Pons (tissue), 1 donor: ENCODE data around the gene SARM1.
"Not testable (repeated sequence)": the region's sequence is repeated elsewhere in the genome, so short reads cannot be mapped to it uniquely, and the experiment has no call there.

Experiments
- DNase-seq: peaks from one replicate; pipeline ENCODE4 v3.0.0-alpha.2; 2016; ENCODE audit warnings: low spot score

The SARM1 gene

DNA sequence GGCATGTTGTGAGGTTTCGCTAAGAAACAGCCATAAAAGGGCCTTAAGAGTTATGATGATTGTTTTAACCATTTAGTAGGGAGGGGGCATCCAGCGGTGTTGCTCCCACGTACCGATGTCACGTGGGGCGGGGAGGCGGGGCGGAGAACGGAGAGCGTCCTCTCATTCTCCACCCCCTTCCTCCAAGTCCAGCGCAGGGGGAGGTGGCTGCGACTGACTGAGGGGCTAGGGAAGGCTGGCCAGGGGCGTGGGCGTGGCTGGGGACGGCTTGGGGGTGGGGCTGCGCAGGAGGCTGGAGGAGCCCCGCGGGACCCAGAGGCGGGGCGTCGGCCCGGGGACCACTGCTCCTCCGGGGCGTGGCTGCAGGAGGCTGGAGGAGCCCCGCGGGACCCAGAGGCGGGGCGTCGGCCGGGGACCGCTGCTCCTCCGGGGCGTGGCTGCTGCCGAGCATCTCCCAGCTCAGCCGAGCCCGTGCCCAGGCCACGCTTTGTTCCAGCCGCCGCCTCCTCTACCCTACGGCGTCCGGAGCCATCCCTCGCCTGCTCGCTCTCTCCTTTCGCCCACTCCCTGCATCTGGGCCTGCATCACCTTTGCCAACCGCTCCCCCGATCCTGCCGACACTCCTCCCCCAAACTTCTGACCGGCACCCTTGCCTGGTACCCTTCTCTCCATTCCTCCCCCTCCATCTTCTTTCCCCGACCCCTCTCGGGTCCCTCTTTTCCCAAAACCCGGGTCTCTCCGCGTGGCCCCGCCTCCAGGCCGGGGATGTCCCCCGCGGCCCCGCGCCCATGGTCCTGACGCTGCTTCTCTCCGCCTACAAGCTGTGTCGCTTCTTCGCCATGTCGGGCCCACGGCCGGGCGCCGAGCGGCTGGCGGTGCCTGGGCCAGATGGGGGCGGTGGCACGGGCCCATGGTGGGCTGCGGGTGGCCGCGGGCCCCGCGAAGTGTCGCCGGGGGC, at the start of gene SARM1:
Gene SARM1 (plus strand): TSS at position 450 of the 958 bp plus-strand sequence. CDS start 339 bp downstream, at position 789.
- DNase-seq: peak; percentile 70

- DNase-seq: no peak
Observed at GRCh38 chr17:28324267-28324745, 47.2 kb upstream of the SARM1 start.

- no peak for DNase-seq
Observed at GRCh38 chr17:28324781-28325180, 46.7 kb upstream of the SARM1 start.

GRCh38 chr17:28325211-28325610, 46.3 kb upstream of the SARM1 start:
- no peak for DNase-seq

- DNase-seq: no peak
Observed at GRCh38 chr17:28326114-28326513, 45.4 kb upstream of the SARM1 start.

DNA sequence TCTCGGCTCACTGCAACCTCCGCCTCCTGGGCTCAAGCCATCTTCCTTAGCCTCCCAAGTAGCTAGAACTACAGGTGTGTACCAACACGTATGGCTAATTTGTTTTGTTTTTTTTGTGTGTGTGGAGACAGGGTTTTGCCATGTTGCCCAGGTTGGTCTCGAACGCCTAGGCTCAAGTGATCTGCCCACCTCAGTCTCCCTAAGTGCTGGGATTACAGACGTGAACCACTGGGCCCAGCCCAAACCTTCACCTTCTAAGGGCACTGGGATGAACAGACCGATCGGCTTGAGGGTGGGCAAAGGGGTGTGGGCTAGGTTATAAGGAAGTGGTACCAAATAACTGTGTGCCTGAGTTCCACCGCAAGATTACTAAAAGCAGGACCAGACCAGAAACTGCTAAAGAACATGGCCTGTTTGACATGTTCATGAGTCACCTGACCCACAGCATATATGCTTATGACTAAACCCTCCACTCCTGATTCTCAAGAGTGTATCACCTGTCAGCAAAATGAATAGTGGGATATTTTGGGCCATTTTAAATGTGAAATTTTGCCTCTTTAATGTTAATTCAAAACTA, 44.4 kb upstream of the SARM1 start:
- no peak for DNase-seq

GRCh38 chr17:28327709-28328108, 43.8 kb upstream of the SARM1 start:
- no peak for DNase-seq

DNA sequence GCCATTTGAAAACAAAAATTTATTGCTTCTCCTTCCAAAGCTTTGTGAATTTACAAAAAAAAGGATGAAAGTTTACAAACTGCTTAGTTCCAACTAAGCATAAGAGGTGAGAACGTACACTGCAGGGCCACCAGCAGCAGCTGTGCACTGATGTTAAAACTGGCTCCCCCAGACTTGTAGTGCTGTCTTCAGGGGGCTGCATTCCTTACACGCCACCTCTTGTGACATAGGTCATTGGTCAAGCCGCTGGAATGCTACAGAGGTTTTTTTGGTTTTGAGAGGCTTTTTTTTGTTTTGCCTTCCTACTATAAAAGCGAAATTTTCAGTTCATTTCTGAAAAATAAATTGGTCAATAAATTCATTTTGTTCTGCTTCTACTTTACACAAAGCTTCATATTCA, 43.2 kb upstream of the SARM1 start:
- no peak for DNase-seq

DNA sequence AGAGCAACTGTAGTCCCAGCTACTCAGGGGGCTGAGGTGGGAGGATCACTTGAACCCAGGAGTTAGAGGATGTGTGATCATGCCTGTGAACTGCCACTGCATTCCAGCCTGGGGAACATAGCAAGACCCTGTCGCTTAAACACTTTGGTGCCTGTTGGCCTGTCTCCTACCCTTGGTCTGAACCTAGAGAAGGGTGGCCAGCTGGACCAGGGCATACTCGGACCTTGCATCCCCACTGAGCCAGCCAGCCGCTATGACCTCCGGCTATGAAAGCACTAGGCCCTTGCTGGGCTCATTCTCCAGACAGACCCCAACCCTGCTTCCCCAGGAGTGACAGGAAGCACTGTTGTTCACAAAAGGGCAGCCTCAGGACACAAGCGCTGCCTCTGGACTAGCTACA, 40.8 kb upstream of the SARM1 start:
- no peak for DNase-seq

DNA sequence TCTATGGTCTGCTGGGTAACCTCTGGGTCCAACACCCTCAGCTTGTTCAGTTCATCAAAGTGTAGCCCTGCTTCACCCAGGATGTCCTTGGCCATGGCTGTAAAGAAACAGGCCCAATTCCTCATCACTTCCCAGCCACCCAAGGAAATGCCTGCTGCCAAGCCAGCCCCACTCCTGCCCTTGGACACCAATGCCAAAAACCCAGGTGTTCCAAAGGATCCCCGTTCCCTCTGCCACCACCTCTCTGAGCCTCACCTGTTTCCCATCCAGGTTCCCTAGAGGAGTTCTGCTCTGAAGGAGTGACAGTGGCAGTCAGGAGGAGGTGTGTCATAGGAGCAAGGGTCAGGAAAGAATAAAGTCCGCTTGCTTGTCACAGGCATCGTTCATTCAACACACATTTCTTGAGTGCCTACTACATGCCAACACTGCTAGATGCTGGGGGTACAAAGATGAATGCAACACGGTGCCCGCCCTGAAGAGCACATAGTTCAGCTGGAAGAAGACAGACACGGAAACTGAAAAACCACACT, 39.5 kb upstream of the SARM1 start:
- DNase-seq: no peak

DNA sequence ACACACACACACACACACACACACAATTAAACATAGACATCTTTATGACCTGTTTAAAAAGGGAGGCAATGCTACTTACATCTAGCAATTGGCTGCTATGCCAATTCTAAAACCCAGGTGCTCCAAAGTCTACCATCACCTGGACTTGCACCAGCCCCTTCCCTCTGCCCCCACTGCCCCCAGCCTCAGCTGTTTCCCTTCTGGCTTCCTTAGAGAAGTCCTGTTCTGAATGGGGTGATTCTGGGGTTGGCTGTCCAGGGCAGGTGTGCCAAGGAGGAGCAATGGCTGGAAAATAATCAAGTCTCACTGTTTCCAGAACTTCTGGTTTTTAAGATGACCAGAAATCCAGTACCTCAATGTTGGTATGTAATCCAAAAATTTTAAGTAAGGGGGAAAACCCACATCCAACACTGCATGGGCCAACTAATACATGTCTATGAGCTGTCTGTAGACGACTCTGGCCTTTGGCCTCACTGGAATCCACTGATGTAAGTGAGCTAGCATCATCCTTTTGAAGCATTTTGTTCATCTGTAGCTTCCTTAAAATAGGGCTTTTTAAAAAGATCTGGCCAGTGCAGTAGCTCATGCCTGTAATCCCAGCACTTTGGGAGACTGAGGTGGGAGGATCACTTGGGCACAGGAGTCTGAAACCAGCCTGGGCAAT, 38.3 kb upstream of the SARM1 start:
- no peak for DNase-seq

DNA sequence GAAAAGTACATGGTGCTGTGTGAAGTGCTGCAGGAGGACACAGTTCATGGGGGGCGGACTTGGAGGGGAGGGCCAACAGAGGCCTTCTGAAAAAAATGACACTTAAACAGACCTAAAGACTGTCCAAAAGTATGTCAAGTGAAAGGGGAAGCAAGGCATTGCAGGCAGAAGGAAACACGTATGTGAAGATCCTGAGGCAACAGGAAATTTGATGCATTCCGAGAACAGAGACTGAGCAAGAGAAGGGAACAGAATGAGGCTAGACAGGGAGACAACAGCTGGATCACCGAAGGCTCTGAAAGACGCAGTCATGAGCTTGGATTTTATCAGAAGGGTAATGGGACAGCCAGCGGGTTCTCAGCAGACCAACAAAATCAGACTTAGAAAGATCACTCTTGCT, 37.3 kb upstream of the SARM1 start:
- DNase-seq: no peak

GRCh38 chr17:28334666-28335200, 36.8 kb upstream of the SARM1 start:
- DNase-seq: no peak

GRCh38 chr17:28335201-28335958, 36.1 kb upstream of the SARM1 start, which contains the start of the genes IFT20 and TNFAIP1:
Gene IFT20, minus strand, starts transcription at chr17:28335472. Its CDS starts 3,487 bp downstream, at chr17:28331985.
Gene TNFAIP1, plus strand, starts transcription at chr17:28335761. Its CDS starts 3,761 bp downstream, at chr17:28339522.
- peak; percentile 100 for DNase-seq

GRCh38 chr17:28335959-28336871, 35.3 kb upstream of the SARM1 start:
- peak; percentile 42 for DNase-seq

GRCh38 chr17:28338056-28338768, 33.3 kb upstream of the SARM1 start:
- no peak for DNase-seq

DNA sequence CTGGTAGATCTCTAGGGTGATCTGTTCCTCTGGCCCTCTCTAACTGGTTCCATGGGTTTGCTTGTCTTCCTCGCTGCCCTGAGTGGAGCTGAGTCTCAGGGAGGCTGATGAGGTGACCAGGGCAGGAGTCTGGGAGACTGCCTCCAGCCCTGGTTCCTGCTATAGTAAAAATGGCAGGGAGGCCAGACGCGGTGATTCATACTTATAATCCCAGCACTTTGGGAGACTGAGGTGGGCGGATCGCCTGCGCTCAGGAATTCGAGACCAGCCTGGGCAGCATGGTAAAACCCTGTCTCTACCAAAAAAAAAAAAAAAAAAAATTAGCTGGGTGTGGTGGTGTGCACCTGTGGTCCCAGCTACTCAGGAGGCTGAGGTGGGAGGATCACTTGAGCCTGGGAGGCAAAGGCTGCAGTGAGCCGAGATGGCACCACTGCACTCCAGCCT, 32.7 kb upstream of the SARM1 start:
- DNase-seq: not testable (repeated sequence)

- no peak for DNase-seq
Observed at GRCh38 chr17:28339431-28339830, 32.1 kb upstream of the SARM1 start.

GRCh38 chr17:28340374-28340773, 31.1 kb upstream of the SARM1 start:
- DNase-seq: no peak
